Raji (cell line): ENCODE results near the gene COL5A1.

Experiments used
- POLR2A ChIP-seq: IDR thresholded peaks from 2 replicates; pipeline ENCODE4 v1.6.1; 2011; ENCODE audit warnings: low read depth, low read length, control low read depth; ENCODE audit not compliant: insufficient read depth

Gene COL5A1

GRCh38 chr9:134722120-134722701, 80.6 kb downstream of the COL5A1 start:
- TF ChIP-seq POLR2A: no peak

GRCh38 chr9:134723037-134723436, 81.4 kb downstream of the COL5A1 start:
- no peak for TF ChIP-seq POLR2A

GRCh38 chr9:134723491-134724190, 82.0 kb downstream of the COL5A1 start:
- no peak for TF ChIP-seq POLR2A

DNA sequence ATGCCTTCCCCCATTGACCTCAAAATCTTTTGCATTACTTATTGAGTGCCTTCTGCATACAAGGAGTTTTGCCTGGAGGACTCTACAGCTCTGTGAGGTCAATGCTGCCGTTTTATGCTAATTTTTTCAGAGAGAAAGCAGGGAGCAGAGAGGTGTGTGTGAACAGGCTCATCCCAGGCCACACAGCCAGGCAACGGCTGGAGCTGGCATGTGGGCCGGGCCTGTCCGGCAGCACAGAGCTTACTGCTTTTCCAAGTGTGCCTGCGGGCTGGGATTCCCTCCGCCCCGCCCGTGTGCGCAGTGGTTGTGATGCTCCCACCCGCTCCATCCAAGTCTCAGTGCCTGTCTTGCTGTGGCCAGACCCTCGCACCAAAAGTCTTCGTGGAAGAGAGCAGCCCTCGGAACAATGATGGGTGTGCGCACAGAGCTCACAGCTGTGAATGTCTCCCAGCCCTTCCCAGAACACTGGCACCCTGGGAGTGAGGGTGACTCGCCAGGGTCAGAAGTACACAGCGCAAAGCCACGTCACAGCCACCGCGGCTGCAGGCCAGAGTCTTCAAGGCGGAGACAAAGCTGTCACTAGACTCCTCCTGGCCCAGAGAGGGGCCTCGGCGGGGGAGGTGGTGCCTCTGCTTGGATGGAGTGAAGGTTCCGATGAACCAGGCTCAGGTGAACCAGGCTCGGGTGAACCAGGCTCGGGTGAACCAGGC, 82.8 kb downstream of the COL5A1 start:
- no peak for TF ChIP-seq POLR2A

DNA sequence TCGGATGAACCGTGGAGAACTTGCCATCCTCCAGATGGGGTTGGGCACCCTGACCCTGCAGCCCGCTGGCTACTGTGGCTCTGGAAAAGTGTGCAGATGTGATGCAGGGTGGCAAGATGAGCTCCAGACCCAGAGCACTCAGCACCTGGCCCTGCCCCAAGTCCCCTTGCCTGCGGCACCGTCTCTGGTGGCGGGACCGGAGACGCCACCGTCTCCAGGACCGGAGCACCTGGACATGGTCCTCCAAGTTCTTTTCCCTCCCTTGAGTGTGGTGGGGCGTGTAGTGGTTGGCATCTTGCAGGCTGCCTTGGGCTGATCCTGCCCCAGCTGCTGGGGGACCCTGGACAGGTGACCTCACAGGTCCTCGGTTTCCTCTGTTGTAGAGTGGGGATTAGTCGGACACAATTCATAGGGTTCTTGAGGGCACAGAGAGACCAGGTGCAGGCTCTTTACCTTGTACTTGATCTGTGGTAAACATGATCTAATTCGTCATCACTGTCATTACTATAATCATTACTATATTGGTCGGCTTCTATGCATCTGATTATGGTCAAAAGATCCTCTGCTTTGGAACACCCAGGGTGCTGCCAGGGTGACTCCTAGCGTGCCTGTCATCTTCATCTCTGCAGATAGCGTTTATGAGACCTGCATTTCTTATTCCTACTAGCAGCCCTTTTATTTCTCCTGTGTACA, 83.5 kb downstream of the COL5A1 start:
- no peak for TF ChIP-seq POLR2A

DNA sequence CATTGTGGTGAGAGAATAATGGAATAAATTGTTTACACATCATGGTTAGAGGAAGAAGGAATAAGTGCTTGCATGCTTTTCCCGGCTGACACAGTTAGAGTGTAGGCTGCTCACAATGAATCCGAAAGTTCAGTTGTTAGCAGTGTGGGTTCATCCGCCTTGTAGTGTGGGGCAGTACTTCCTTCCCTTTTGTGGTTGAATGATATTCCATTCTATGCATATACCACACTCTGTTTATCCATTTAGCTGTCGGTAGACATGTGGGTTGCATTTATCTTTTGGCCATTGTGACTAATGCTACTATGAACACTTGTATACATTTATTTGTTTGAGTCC, 84.0 kb downstream of the COL5A1 start:
- no peak for TF ChIP-seq POLR2A

- no peak for TF ChIP-seq POLR2A
Observed at GRCh38 chr9:134726026-134726721, 84.6 kb downstream of the COL5A1 start.

GRCh38 chr9:134726722-134727034, 85.1 kb downstream of the COL5A1 start:
- TF ChIP-seq POLR2A: no peak

DNA sequence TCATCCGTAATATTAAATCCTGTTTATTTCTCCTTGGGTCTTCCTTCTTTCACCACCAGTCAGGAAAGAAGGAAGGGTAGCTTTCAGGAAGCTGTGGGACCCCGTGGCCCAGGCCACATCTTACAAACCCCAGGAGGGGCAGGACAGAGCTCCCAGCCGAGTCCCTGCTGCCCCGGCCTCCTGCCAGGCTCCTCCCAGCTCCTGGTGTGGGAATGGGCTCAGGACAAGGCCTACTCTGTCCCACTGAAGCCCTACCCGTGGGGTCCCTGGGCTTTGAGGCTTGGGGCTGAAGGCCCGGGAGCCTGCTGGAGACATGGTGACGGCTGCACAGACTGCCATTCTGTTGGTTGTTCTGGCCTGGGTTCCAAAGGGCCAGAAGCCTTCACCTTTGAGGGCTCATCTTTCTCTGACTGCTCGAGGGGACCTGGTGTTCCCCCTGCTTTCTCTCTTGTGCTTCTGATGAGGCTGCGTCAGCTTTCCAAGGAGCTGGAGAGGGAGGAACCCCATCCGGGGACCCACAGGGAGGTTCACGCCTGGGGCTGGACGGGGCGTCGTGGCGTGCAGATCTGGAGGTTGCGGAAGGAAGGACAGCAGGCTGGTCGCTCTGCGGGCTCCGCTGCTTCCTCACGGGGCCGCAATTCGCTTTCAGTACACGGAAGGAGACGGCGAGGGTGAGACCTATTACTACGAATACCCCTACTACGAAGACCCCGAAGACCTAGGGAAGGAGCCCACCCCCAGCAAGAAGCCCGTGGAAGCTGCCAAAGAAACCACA, 86.6 kb downstream of the COL5A1 start:
- no peak for TF ChIP-seq POLR2A

- no peak for TF ChIP-seq POLR2A
Observed at GRCh38 chr9:134728801-134729495, 87.3 kb downstream of the COL5A1 start.

- TF ChIP-seq POLR2A: no peak
Observed at GRCh38 chr9:134730011-134730760, 88.6 kb downstream of the COL5A1 start.

DNA sequence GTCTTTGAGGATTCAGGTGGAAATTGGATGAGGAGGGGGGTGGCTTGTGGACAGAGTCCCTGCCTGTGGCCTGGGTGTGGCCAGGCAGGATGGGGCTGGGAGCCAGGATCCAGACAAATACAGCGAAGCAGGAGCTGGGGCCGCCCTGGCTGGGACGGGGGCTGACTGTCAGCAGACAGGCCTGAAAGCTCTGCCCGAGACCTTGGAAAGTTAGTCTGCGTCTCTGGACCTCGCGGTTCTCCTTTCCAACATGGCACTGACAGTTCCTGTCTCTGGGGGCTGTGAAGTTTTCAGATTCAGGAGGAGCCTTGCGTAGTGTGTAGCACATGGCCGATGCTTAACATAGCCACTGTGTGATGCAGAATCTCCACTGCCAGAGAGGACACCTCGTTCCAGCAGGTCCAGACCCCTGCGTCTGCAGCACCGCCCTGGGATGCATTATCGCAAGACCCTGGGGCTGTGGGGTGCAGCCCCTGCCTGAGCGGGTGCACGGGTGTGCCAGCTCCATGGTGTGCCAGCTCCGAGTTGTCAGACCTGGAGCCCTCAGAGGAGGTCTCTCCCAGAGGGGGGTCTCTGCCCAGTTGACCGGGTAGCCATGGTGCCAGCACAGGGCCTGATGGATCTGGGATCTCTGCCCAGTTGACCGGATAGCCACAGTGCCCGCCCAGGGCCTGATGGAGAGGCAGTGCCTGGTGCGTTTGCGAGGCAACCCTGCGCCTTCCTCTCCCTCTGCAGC, 89.3 kb downstream of the COL5A1 start:
- no peak for TF ChIP-seq POLR2A
